Lower leg skin (tissue), 3 donors: ENCODE results near the gene KNL1.

Experiments used
- CTCF ChIP-seq, 3 donors: fragments of 450-650 bp; IDR thresholded peaks; one replicate each; pipeline ENCODE4 v1.5.1; 2016; ENCODE audit warnings: antibody characterized with exemption in 3 of 3, mild to moderate bottlenecking in 3 of 3, moderate library complexity in 2 of 3
- POLR2A ChIP-seq, 2 donors: fragments of 450-650 bp; IDR thresholded peaks; one replicate each; pipeline ENCODE4 v1.6.1; 2016 to 2017; ENCODE audit warnings: antibody characterized with exemption in 2 of 2, mild to moderate bottlenecking in 1 of 2, moderate library complexity in 1 of 2

DNA sequence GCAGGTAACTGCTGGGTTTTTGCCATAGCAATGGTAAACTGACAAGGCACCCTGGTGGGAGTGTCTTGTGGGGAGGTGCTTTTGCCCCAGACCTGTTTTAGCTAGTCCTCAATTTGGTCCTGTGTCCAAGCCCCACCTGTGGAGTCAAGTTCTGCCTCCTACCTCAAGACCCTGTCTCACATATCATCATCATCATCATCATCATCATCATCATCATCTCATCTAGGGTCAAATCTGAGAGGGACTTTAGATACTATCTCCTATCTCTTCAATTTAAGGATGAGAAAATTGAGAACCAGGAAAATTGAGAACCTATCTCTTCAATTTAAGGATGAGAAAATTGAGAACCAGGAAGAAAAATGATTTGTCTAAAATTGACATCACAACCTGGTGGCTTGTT lies 9.9 kb downstream of the KNL1 start:
- TF ChIP-seq POLR2A (IDR thresholded peaks at IDR 0.05) (no peak), CTCF (IDR thresholded peaks at IDR 0.05) (no peak)
